Measurements from ENCODE around the gene XPA. TPM values are rescaled to one million over a fixed set of nuclear protein-coding genes. Genes with fewer than 3 reads are reported as not detected.

The XPA gene
- total and polyA plus RNA-seq, 2 of the 8 experiments (the other 6 are each of a cell fraction or from before 2014, with no cell fraction given), result 0.24 to 2.6 TPM

DNA sequence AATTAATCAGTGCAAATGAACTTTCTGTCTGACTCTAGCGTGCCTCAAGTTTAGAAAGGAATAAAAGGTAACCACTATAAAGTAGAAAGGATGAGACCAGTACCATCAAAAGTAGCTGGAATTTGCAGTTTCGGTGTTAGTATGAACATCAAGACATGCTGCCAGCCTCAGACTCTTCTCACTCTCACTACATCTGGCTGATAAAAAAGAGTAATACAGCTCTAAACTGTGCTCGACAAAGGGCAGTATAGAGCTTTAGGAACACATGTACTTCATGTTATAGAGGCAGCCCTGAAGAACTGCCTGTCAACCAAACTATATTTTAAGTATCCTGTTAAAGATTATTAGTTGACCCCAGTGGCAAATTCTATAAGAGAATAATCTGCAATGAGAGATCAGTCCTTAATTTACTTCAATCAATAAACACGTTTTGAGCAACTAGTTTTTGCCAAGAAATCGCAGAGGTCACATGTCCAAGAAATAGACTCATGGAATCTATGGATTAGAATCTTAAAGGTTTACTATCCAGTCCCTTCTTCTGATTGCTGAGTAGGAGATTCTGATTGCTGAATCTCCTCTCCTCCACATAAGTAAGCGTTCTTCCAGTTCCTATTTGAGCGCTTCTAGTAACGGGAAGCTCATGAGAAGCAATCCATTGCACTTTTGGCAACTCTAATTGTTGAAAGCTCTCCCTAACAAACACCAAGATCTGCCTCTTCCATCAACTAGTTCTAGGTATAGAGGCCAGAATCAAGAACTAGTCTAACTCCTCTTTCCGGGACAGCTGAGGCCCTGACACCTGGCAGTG lies 941 bp downstream of the XPA start:
- Histone ChIP-seq H2BK5ac (ENCODE audit: low read depth, low read length) (no peak overlapping the region), H3K79me1 (ENCODE audit: low read depth, low read length) (no peaks in the 10 kb centered on the region), H3K36me3 (ENCODE audit: control insufficient read depth in 2 of 4, insufficient read depth in 4 of 4, low read length in 3 of 4) (no peaks in the 10 kb centered on the region), H4K20me1 (replicated peaks in 1 of 2; ENCODE audit: control insufficient read depth in 1 of 2, insufficient read depth in 2 of 2, low read length in 2 of 2) (peaks cover 0 to 2% of the 10 kb centered on the region in 2 experiments), H2AFZ (ENCODE audit: low read length) (peak overlapping the region; percentile 48), H3K27me3 (replicated peaks in 1 of 4; ENCODE audit: control insufficient read depth in 3 of 4, extremely low read depth in 1 of 4, insufficient read depth in 3 of 4, low read length in 3 of 4) (peaks cover 0 to 15% (median 11%) of the 10 kb centered on the region in 4 experiments; a peak in 6 of 7 replicates), H2BK20ac (ENCODE audit: low read length) (no peak overlapping the region), H3K56ac (replicated peaks; ENCODE audit: insufficient read length, low read depth, low read length) (no peak overlapping the region), H3K4me2 (ENCODE audit: insufficient read depth in 1 of 2, low read depth in 2 of 2, low read length in 2 of 2) (peak overlapping the region; percentile 76 to 82), H2BK12ac (ENCODE audit: low read depth, low read length) (no peak overlapping the region), H3K4ac (replicated peaks; ENCODE audit: insufficient read length, low read depth, low read length) (peak overlapping the region; percentile 8), H2BK15ac (ENCODE audit: low read length) (no peak overlapping the region), H3K79me2 (ENCODE audit: control insufficient read depth in 1 of 2, insufficient read depth in 2 of 2, low read length in 2 of 2) (no peaks in the 10 kb centered on the region), H4K8ac (ENCODE audit: extremely low read depth, insufficient read depth, low read length) (peak overlapping the region; percentile 57; the same call in 1 of the 2 replicates), H2AK5ac (ENCODE audit: low read depth, low read length) (no peak overlapping the region), H3K27ac (ENCODE audit: low read depth, low read length) (no peak overlapping the region), H3K18ac (ENCODE audit: extremely low read depth, low read length) (no peak overlapping the region), H4K91ac (replicated peaks; ENCODE audit: insufficient read length, low read length) (no peak overlapping the region), H3K9ac (replicated peaks in 1 of 4; ENCODE audit: extremely low read depth in 1 of 4, low read depth in 3 of 4, low read length in 3 of 4) (no peak overlapping the region), H3K9me3 (ENCODE audit: insufficient read depth in 2 of 2, low read depth in 1 of 2, low read length in 1 of 2) (no peaks in the 10 kb centered on the region), H3K14ac (ENCODE audit: insufficient read length) (no peak overlapping the region), H2BK120ac (replicated peaks; ENCODE audit: low read depth, low read length) (no peak overlapping the region), H3K23ac (ENCODE audit: insufficient read length) (no peak overlapping the region), H3K4me3 (ENCODE audit: extremely low read depth in 1 of 4, insufficient read depth in 2 of 4, low read depth in 3 of 4, low read length in 4 of 4) (peak overlapping the region; percentile 64 to 80 (median 74)), H3K4me1 (replicated peaks in 1 of 4; ENCODE audit: control insufficient read depth in 3 of 4, insufficient read depth in 4 of 4, low read length in 3 of 4) (peaks cover 0 to 4% (median 1%) of the 10 kb centered on the region in 4 experiments; a peak in 2 of 7 replicates), H4K5ac (ENCODE audit: insufficient read length, low read depth, low read length) (no peak overlapping the region), H3K23me2 (ENCODE audit: low read depth, low read length) (peaks cover 9% of the 10 kb centered on the region; the same call in 1 of the 2 replicates)
- FAIRE-seq (no peak), DNase-seq (ENCODE audit: low read depth in 1 of 2, low spot score in 2 of 2) (no peak)
- WGBS, 2 experiments (ENCODE audit: extremely low coverage in 1 of 2, insufficient coverage in 1 of 2, insufficient read length in 1 of 2, insufficient replicate concordance in 2 of 2, low coverage in 1 of 2, low lambda C conversion rate in 2 of 2, missing lambda C conversion rate in 1 of 2), result 52% methylated on average over 9 of the region's 9 CpGs; no CpG with 5 or more reads in 1 of the 2 experiments
- CTCF ChIA-PET (ENCODE audit: partially characterized antibody), result no interaction called here
- POLR2A ChIA-PET (ENCODE audit: partially characterized antibody), result interaction anchor here (0.8 to 2.2 kb wide), 7 partner anchors 8 to 17 kb away, joined by 3 to 8 read pairs (median 4); no protein-coding TSS in a partner anchor
- TF ChIP-seq EP300 (IDR thresholded peaks at IDR 0.05; ENCODE audit: borderline replicate concordance in 1 of 2, low read depth in 2 of 2, low read length in 2 of 2) (no peak), CEBPB (IDR thresholded peaks at IDR 0.05; ENCODE audit: low read depth, low read length) (no peak), EGR1 (IDR thresholded peaks at IDR 0.05; ENCODE audit: borderline replicate concordance, low read depth, low read length) (no peak), CHD1 (IDR thresholded peaks at IDR 0.05; ENCODE audit: low read depth, low read length) (no peak), SRF (IDR thresholded peaks at IDR 0.05; ENCODE audit: low read depth, low read length) (no peak), NRF1 (IDR thresholded peaks at IDR 0.05; ENCODE audit: low read depth, low read length) (no peak), SUZ12 (IDR thresholded peaks at IDR 0.05; ENCODE audit: low read length) (no peak), KDM1A (IDR thresholded peaks at IDR 0.05; ENCODE audit: borderline replicate concordance, low read length) (no peak), E2F6 (IDR thresholded peaks at IDR 0.05) (no peak), KDM5A (IDR thresholded peaks at IDR 0.05; ENCODE audit: low read length) (no peak), RNF2 (IDR thresholded peaks at IDR 0.05; ENCODE audit: borderline replicate concordance, low read depth, low read length, missing control alignments, poor library complexity, severe bottlenecking) (no peak)
